Measurements from ENCODE around the gene PLPP4.

The PLPP4 gene

DNA sequence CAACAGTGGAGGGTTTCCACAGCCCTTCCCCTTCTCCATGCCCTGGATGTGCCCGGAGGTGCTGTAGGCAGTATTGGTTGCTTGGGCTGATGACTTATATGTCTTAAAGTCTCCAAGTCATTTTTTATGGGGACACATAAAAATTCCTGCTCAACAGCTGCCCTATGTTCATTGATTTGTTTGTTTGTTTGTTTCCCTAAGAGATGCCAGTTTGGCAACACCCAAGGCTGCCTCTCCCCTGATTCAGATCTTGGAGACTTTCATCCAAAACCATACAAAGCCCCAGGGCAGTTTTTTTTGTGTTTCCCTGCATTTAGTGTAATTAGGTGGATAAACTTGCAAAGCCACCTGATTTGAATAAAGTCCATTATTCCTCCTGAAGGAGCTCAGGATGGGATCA, 115.3 kb downstream of the PLPP4 start:
- Histone ChIP-seq H3K27ac (ENCODE audit: low read length) (no peak overlapping the region), H3K4me1 (ENCODE audit: low read length) (no peaks in the 10 kb centered on the region), H2AFZ (ENCODE audit: low read depth, low read length) (no peak overlapping the region), H4K20me1 (ENCODE audit: insufficient read depth, low read length) (no peaks in the 10 kb centered on the region), H3K4me2 (ENCODE audit: low read length) (no peak overlapping the region), H3K27me3 (ENCODE audit: low read depth, low read length) (no peaks in the 10 kb centered on the region), H3K79me2 (ENCODE audit: low read length) (no peaks in the 10 kb centered on the region), H3K9me3 (ENCODE audit: insufficient read depth, low read length) (no peaks in the 10 kb centered on the region), H3K4me3 (ENCODE audit: low read length) (no peak overlapping the region), H3K36me3 (replicated peaks; ENCODE audit: low read depth, low read length) (no peaks in the 10 kb centered on the region), H3K9ac (ENCODE audit: low read length) (no peak overlapping the region)
- TF ChIP-seq, protein P1, sequence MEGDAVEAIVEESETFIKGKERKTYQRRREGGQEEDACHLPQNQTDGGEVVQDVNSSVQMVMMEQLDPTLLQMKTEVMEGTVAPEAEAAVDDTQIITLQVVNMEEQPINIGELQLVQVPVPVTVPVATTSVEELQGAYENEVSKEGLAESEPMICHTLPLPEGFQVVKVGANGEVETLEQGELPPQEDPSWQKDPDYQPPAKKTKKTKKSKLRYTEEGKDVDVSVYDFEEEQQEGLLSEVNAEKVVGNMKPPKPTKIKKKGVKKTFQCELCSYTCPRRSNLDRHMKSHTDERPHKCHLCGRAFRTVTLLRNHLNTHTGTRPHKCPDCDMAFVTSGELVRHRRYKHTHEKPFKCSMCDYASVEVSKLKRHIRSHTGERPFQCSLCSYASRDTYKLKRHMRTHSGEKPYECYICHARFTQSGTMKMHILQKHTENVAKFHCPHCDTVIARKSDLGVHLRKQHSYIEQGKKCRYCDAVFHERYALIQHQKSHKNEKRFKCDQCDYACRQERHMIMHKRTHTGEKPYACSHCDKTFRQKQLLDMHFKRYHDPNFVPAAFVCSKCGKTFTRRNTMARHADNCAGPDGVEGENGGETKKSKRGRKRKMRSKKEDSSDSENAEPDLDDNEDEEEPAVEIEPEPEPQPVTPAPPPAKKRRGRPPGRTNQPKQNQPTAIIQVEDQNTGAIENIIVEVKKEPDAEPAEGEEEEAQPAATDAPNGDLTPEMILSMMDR (IDR thresholded peaks at IDR 0.05; ENCODE audit: low read depth, low read length), result no peak
- TF ChIP-seq EZH2phosphoT487 (IDR thresholded peaks at IDR 0.05; ENCODE audit: low read depth), result no peak

DNA sequence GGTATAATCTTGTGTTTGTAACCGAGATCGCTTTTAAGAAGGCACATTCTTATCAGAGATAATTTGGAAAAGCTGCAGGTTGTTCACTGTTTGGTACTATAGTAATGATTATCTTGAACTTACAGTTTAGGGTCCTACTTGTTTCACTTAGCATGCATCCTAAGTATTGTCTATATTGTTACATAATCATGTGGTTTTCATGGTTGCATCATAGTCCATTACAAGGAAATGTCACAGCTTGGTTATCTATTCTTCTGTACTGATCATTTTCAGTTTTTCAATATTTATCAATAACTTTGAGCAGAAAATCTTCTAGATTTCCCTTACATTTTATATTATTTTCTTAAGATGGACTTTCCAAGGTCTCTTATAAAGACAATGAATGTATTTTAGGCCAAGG, 116.3 kb downstream of the PLPP4 start:
- Histone ChIP-seq H3K9ac (ENCODE audit: low read length) (no peak overlapping the region), H3K27ac (ENCODE audit: low read length) (no peak overlapping the region), H4K20me1 (ENCODE audit: insufficient read depth, low read length) (no peaks in the 10 kb centered on the region), H3K36me3 (replicated peaks; ENCODE audit: low read depth, low read length) (no peaks in the 10 kb centered on the region), H3K4me3 (ENCODE audit: low read length) (no peak overlapping the region), H3K27me3 (ENCODE audit: low read depth, low read length) (no peaks in the 10 kb centered on the region), H3K9me3 (ENCODE audit: insufficient read depth, low read length) (no peaks in the 10 kb centered on the region), H3K4me2 (ENCODE audit: low read length) (no peak overlapping the region), H3K79me2 (ENCODE audit: low read length) (no peaks in the 10 kb centered on the region), H2AFZ (ENCODE audit: low read depth, low read length) (no peak overlapping the region), H3K4me1 (ENCODE audit: low read length) (no peaks in the 10 kb centered on the region)
- TF ChIP-seq, protein P1 (IDR thresholded peaks at IDR 0.05; ENCODE audit: low read depth, low read length), result no peak
- no peak for TF ChIP-seq EZH2phosphoT487 (IDR thresholded peaks at IDR 0.05; ENCODE audit: low read depth)

DNA sequence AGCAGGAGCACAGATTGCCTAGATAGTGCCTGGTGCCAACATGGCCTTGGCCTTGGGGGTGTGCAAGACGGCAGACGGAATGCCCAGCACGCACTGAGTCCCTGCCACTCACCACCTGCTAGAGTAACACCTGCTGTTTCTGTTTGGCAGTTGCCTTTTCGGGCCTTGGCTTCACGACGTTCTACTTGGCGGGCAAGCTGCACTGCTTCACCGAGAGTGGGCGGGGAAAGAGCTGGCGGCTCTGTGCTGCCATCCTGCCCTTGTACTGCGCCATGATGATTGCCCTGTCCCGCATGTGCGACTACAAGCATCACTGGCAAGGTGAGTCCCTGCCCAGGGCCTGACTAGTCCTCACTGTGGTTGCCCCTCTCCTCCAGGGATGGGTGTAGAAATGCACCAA, 118.0 kb downstream of the PLPP4 start:
- Histone ChIP-seq H3K27me3 (ENCODE audit: low read depth, low read length) (no peaks in the 10 kb centered on the region), H3K79me2 (ENCODE audit: low read length) (no peaks in the 10 kb centered on the region), H3K4me3 (ENCODE audit: low read length) (no peak overlapping the region), H3K27ac (ENCODE audit: low read length) (no peak overlapping the region), H3K9ac (ENCODE audit: low read length) (no peak overlapping the region), H2AFZ (ENCODE audit: low read depth, low read length) (no peak overlapping the region), H4K20me1 (ENCODE audit: insufficient read depth, low read length) (no peaks in the 10 kb centered on the region), H3K9me3 (ENCODE audit: insufficient read depth, low read length) (no peaks in the 10 kb centered on the region), H3K36me3 (replicated peaks; ENCODE audit: low read depth, low read length) (no peaks in the 10 kb centered on the region), H3K4me2 (ENCODE audit: low read length) (no peak overlapping the region), H3K4me1 (ENCODE audit: low read length) (no peaks in the 10 kb centered on the region)
- no peak for TF ChIP-seq EZH2phosphoT487 (IDR thresholded peaks at IDR 0.05; ENCODE audit: low read depth)
- TF ChIP-seq, protein P1 (IDR thresholded peaks at IDR 0.05; ENCODE audit: low read depth, low read length), result no peak

DNA sequence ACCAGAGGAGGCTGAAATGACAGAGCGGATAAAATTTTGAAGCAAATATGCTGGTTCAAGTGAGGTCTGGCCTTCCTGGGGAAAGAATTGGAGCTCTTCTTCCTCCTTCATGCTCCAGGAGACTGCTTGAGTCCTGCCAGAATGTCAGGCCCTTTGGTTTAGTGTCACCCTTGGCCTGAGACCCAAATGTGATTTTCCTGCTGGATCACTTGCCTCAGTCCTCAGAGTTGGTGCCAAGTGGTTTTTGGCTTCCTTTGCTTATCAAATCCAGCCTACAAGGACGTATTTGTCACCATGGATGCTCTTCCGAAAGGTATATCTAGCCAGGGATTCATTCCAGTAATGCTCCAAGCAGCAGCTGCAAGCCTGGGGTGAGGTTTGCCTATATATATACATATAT, 118.4 kb downstream of the PLPP4 start:
- Histone ChIP-seq H3K36me3 (replicated peaks; ENCODE audit: low read depth, low read length) (no peaks in the 10 kb centered on the region), H3K4me1 (ENCODE audit: low read length) (no peaks in the 10 kb centered on the region), H3K9me3 (ENCODE audit: insufficient read depth, low read length) (no peaks in the 10 kb centered on the region), H3K27me3 (ENCODE audit: low read depth, low read length) (no peaks in the 10 kb centered on the region), H2AFZ (ENCODE audit: low read depth, low read length) (no peak overlapping the region), H4K20me1 (ENCODE audit: insufficient read depth, low read length) (no peaks in the 10 kb centered on the region), H3K4me2 (ENCODE audit: low read length) (no peak overlapping the region), H3K4me3 (ENCODE audit: low read length) (no peak overlapping the region), H3K9ac (ENCODE audit: low read length) (no peak overlapping the region), H3K27ac (ENCODE audit: low read length) (no peak overlapping the region), H3K79me2 (ENCODE audit: low read length) (no peaks in the 10 kb centered on the region)
- TF ChIP-seq, protein P1 (IDR thresholded peaks at IDR 0.05; ENCODE audit: low read depth, low read length), result no peak
- TF ChIP-seq EZH2phosphoT487 (IDR thresholded peaks at IDR 0.05; ENCODE audit: low read depth), result no peak

Measured in OCI-LY3 (cell line).